AG08395 (cell line): ENCODE measurements around the gene KCNE1.
"Not testable (repeated sequence)": the region's sequence is repeated elsewhere in the genome, so short reads cannot be mapped to it uniquely, and the experiment has no call there.

Experiments used
- DNase-seq: peaks from one replicate; pipeline ENCODE4 v3.0.0; 2012; ENCODE audit warnings: mixed read lengths, low spot score

Gene KCNE1

GRCh38 chr21:34417448-34418077, 94.4 kb downstream of the KCNE1 start:
- DNase-seq, result not testable (repeated sequence)

GRCh38 chr21:34407294-34407693, 104.7 kb downstream of the KCNE1 start:
- DNase-seq, result not testable (repeated sequence)

GRCh38 chr21:34406676-34407075, 105.3 kb downstream of the KCNE1 start:
- not testable (repeated sequence) for DNase-seq

DNA sequence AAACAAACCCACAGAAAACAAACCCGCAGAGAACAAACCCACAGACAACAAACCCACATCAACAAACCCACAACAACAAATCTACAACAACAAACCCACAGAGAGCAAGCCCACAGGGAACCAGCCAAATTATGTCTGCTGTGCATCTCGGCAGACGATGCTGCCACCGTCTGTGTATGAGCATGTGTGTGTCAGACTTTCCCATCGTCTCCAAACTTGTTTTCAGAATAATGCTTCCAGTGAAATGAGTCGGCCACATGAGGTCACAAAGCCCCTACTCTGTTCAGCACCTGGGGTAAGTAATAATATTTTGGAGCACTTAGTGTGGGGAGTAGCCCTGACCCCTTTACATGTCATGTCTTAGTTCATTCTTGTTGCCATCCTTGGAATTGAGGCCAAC, 105.9 kb downstream of the KCNE1 start:
- not testable (repeated sequence) for DNase-seq

DNA sequence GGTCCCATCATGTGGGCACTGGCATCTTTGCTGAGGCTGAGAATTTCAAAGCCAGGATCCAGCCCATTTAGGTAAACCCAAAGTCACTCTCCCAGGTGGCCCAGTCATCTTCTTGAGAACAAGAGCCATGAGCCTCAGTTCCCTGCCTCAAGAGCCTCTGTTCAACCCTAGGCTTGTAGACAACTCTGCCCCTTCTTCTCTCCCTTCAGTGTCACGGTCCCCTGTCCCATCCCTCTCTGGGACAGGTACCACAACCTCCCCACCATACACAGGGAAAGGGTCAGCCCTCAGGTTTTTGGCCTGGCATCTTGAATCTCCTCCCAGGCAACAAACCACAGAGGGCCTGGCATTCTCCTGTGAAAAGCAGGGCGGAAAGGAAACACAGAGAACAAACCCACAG, 106.3 kb downstream of the KCNE1 start:
- not testable (repeated sequence) for DNase-seq

DNA sequence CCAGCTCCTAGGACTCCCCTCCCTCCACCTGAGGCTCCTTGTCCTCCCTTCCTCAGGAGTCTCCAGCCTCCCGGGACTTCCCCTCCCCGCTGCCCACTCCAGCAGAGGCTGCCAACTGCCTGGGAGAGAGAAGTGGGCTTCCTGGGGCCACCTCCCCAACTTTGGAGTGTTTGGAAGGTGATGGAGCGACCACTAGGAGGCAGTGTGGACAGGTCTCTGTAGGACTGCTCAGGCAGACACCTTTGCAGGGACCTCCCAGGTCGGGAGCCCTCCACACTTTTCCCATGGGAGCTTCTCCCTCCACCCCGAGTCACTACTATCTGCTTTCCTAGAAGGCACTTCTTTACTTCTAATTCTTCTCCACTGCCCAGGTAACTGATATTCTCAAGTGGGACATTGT, 107.3 kb downstream of the KCNE1 start:
- not testable (repeated sequence) for DNase-seq

GRCh38 chr21:34400522-34400921, 111.5 kb downstream of the KCNE1 start:
- not testable (repeated sequence) for DNase-seq
